HG03039 (cell line): ENCODE measurements around the gene TRAPPC2B.
A peak's percentile ranks its signal among the peaks of the same experiment; 100 is the strongest.

Experiments used
- ATAC-seq: cut with Tn5 transposase; IDR thresholded peaks from one replicate; pipeline ENCODE4 v1.9.1; 2021; ENCODE audit warnings: mild to moderate bottlenecking, moderate library complexity; ENCODE audit not compliant: unreplicated experiment

The TRAPPC2B gene

GRCh38 chr19:57362997-57363687 lies at the start of gene TRAPPC2B, which contains the start of gene ZNF547:
TRAPPC2B (plus strand) TSS chr19:57363551; CDS start chr19:57364834, 1,283 bp downstream.
ZNF547 (plus strand) TSS chr19:57363551; CDS start chr19:57368556, 5,005 bp downstream.
- ATAC-seq: peak; percentile 90

GRCh38 chr19:57314146-57314545 lies 49.2 kb upstream of the TRAPPC2B start:
- ATAC-seq: no peak

GRCh38 chr19:57317503-57317902 lies 45.8 kb upstream of the TRAPPC2B start:
- no peak for ATAC-seq

- ATAC-seq: no peak
Measured at GRCh38 chr19:57319869-57320179, 43.5 kb upstream of the TRAPPC2B start.

- peak; percentile 97 for ATAC-seq
Measured at GRCh38 chr19:57320180-57321084, 42.9 kb upstream of the TRAPPC2B start, which contains the start of gene ZNF543. ZNF543 (plus strand) TSS chr19:57320472; CDS start chr19:57320854, 382 bp downstream.

GRCh38 chr19:57321116-57321515 lies 42.2 kb upstream of the TRAPPC2B start:
- ATAC-seq: no peak

- ATAC-seq: no peak
Measured at GRCh38 chr19:57321751-57322150, 41.6 kb upstream of the TRAPPC2B start.

GRCh38 chr19:57324992-57325391 lies 38.4 kb upstream of the TRAPPC2B start:
- no peak for ATAC-seq

GRCh38 chr19:57327993-57328392 lies 35.4 kb upstream of the TRAPPC2B start:
- ATAC-seq: no peak

- no peak for ATAC-seq
Measured at GRCh38 chr19:57334191-57334590, 29.2 kb upstream of the TRAPPC2B start.

GRCh38 chr19:57338877-57339276 lies 24.5 kb upstream of the TRAPPC2B start:
- ATAC-seq: no peak

- ATAC-seq: no peak
Measured at GRCh38 chr19:57342582-57342981, 20.8 kb upstream of the TRAPPC2B start.

GRCh38 chr19:57348136-57348535 lies 15.2 kb upstream of the TRAPPC2B start:
- ATAC-seq: no peak

GRCh38 chr19:57350877-57351805 lies 12.2 kb upstream of the TRAPPC2B start, which contains the start of gene ZNF304:
ZNF304 (plus strand) TSS chr19:57351271; CDS start chr19:57351665, 394 bp downstream.
- peak; percentile 93 for ATAC-seq

GRCh38 chr19:57351867-57352266 lies 11.5 kb upstream of the TRAPPC2B start:
- no peak for ATAC-seq

GRCh38 chr19:57355916-57356315 lies 7.4 kb upstream of the TRAPPC2B start:
- no peak for ATAC-seq

GRCh38 chr19:57357406-57357805 lies 5.9 kb upstream of the TRAPPC2B start:
- no peak for ATAC-seq

- ATAC-seq: no peak
Measured at GRCh38 chr19:57359300-57359699, 4.1 kb upstream of the TRAPPC2B start.

GRCh38 chr19:57362419-57362818 lies 932 bp upstream of the TRAPPC2B start:
- ATAC-seq: no peak

GRCh38 chr19:57363688-57364181 lies 384 bp downstream of the TRAPPC2B start:
- ATAC-seq: peak; percentile 17
